Measurements from ENCODE around the gene PASD1.
"Not testable (repeated sequence)": the region's sequence is repeated elsewhere in the genome, so short reads cannot be mapped to it uniquely, and the experiment has no call there.

PASD1 gene

GRCh38 chrX:151562485-151562884, 990 bp upstream of the PASD1 start:
- not testable (repeated sequence) for H3K36me3 Mint-ChIP-seq; H3K4me1 Mint-ChIP-seq; H3K27me3 Mint-ChIP-seq; H3K27ac Mint-ChIP-seq; H3K4me3 Mint-ChIP-seq; DNase-seq (ENCODE audit: low spot score in 2 of 2); H3K9me3 Mint-ChIP-seq; ATAC-seq (ENCODE audit: low read depth)

DNA sequence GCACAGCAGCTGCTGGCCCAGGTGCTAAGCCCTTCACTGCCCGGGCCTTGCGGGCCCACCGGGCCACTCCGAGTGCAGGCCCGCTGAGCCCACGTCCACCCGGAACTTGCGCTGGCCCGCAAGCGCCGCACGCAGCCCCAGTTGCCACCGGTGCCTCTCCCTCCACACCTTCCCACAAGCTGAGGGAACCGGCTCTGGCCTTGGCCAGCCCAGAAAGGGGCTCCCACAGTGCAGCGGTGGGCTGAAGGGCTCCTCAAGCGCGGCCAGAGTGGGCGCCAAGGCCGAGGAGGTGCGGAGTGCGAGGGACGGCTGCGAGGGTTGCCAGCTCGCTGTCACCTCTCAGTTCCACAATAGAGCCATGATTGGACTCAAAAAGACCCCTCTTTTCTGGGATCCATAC, 472 bp upstream of the PASD1 start:
- H3K36me3 Mint-ChIP-seq; H3K9me3 Mint-ChIP-seq; ATAC-seq (ENCODE audit: low read depth); H3K27ac Mint-ChIP-seq; DNase-seq (ENCODE audit: low spot score in 2 of 2); H3K4me3 Mint-ChIP-seq; H3K4me1 Mint-ChIP-seq; H3K27me3 Mint-ChIP-seq: not testable (repeated sequence)

DNA sequence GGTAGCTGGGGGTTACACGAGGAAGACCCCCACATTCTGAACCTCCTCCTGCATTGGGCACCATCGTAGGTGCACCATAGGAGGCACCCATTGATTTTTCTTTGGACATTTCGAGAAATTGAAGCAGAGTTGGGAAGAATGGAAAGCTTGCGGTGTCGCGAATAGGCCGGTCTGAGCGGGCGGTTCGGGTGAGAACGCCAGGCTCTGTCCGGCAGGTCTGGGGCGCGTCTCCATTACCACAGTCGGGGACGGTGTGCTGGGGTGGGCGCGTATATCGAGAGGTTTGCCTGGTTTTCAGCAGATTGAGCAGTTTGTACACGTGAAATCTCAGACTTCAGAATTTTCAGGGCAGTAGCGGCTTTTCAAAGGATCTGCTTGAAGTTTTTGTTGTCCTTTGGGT, 560 bp downstream of the PASD1 start:
- H3K27me3 Mint-ChIP-seq: no peaks in the 10 kb centered on the region
- H3K9me3 Mint-ChIP-seq: no peaks in the 10 kb centered on the region
- H3K36me3 Mint-ChIP-seq: no peaks in the 10 kb centered on the region
- H3K4me1 Mint-ChIP-seq: no peaks in the 10 kb centered on the region
- no peak for ATAC-seq (ENCODE audit: low read depth)
- no peak for DNase-seq (ENCODE audit: low spot score in 2 of 2)
- H3K4me3 Mint-ChIP-seq: no peak overlapping the region
- H3K27ac Mint-ChIP-seq: no peak overlapping the region

DNA sequence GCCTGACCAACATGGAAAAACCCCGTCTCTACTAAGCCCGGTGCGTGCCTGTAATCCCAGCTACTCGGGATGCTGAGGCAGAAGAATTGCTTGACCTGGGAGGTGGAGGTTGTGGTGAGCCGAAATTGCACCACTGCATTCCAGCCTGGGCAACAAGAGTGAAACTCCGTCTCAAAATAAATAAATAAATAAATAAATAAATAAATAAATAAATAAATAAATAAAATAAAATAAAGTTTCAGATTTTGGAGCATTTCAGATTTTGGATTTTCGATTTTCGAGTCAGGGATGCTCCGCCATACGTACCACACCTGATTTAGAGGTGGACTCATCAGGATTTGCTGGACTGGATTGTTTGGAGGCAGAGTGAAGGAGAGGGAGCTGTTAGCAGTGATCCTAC, 3.4 kb downstream of the PASD1 start:
- H3K9me3 Mint-ChIP-seq; H3K27ac Mint-ChIP-seq; DNase-seq (ENCODE audit: low spot score in 2 of 2); H3K27me3 Mint-ChIP-seq; H3K4me3 Mint-ChIP-seq; H3K4me1 Mint-ChIP-seq; ATAC-seq (ENCODE audit: low read depth); H3K36me3 Mint-ChIP-seq: not testable (repeated sequence)

- Mint-ChIP-seq H3K36me3 (no peaks in the 10 kb centered on the region), H3K27ac (no peak overlapping the region), H3K4me1 (no peaks in the 10 kb centered on the region), H3K9me3 (no peaks in the 10 kb centered on the region), H3K4me3 (no peak overlapping the region), H3K27me3 (no peaks in the 10 kb centered on the region)
- ATAC-seq (ENCODE audit: low read depth) (no peak), DNase-seq (ENCODE audit: low spot score in 2 of 2) (no peak)
Observed at GRCh38 chrX:151570561-151570960, 7.1 kb downstream of the PASD1 start.

GRCh38 chrX:151593384-151593783, 29.9 kb downstream of the PASD1 start:
- not testable (repeated sequence) for H3K9me3 Mint-ChIP-seq; H3K27me3 Mint-ChIP-seq; H3K27ac Mint-ChIP-seq; ATAC-seq (ENCODE audit: low read depth); H3K36me3 Mint-ChIP-seq; DNase-seq (ENCODE audit: low spot score in 2 of 2); H3K4me3 Mint-ChIP-seq; H3K4me1 Mint-ChIP-seq

GRCh38 chrX:151596282-151596681, 32.8 kb downstream of the PASD1 start:
- Mint-ChIP-seq H3K4me1 (no peaks in the 10 kb centered on the region), H3K27ac (no peak overlapping the region), H3K36me3 (no peaks in the 10 kb centered on the region), H3K27me3 (peaks cover 2% of the 10 kb centered on the region), H3K9me3 (peaks cover 2% of the 10 kb centered on the region), H3K4me3 (no peak overlapping the region)
- DNase-seq (ENCODE audit: low spot score in 2 of 2) (no peak), ATAC-seq (ENCODE audit: low read depth) (no peak)

DNA sequence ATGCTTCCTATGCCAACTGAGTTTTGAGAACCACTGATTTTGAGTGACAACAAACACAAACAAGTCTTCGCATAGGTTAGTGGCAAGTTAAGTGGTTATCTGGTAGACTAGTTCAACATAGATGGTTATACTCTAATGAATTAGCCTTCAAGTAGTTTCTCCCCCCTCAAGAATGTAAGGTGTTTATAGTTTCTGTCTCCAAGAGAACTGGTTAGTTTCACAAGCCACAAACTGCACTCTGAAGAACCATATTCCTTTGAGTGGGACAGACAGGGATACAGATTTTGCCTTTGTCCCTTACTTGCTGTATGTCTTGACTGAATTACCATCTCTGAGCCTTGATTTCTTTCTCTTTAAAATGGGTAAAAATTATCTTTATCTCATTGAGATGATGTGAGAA, 41.5 kb downstream of the PASD1 start:
- no peak overlapping the region for H3K4me3 Mint-ChIP-seq
- no peaks in the 10 kb centered on the region for H3K4me1 Mint-ChIP-seq
- peaks cover 2% of the 10 kb centered on the region for H3K27me3 Mint-ChIP-seq
- DNase-seq (ENCODE audit: low spot score in 2 of 2): no peak
- no peaks in the 10 kb centered on the region for H3K9me3 Mint-ChIP-seq
- no peak overlapping the region for H3K27ac Mint-ChIP-seq
- no peak for ATAC-seq (ENCODE audit: low read depth)
- no peaks in the 10 kb centered on the region for H3K36me3 Mint-ChIP-seq

DNA sequence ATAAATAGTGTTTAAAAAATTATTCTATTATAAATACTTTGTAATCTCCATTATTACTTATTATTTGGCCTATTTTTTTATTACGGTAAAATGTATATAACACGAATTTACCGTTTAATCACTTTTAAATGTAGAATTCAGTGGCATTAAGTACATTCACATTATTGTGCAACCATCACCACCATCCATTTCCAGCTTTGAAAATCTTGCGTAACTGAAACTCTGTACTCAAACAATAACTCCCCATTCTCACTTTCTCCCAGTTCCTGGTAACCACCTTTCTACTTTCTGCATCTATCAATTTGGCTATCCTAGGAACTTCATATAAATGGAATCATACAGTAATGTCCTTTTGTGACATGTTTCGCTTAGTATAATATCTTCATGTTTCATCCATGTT, 45.7 kb downstream of the PASD1 start:
- H3K27ac Mint-ChIP-seq: no peak overlapping the region
- no peak for DNase-seq (ENCODE audit: low spot score in 2 of 2)
- H3K27me3 Mint-ChIP-seq: no peaks in the 10 kb centered on the region
- H3K9me3 Mint-ChIP-seq: no peaks in the 10 kb centered on the region
- ATAC-seq (ENCODE audit: low read depth): no peak
- no peaks in the 10 kb centered on the region for H3K36me3 Mint-ChIP-seq
- no peak overlapping the region for H3K4me3 Mint-ChIP-seq
- no peaks in the 10 kb centered on the region for H3K4me1 Mint-ChIP-seq

DNA sequence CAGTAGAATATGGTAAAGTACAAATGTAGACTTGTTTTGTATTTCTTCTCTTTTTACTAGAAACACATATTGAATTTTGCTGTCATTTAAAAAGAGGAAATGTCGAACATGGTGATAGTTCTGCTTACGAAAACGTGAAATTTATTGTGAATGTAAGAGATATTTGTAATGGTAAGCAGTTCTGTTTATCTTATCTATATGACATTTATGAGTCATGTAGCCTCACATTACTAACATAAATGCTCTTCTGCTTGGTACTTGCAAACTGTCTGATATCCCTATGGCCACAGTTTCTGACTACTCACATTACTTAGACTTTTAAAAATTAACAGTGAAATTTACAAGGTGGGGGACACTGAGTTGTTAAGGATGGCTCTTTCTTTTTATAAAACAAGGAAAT, 57.9 kb downstream of the PASD1 start:
- Mint-ChIP-seq H3K4me1 (no peaks in the 10 kb centered on the region), H3K9me3 (no peaks in the 10 kb centered on the region), H3K27ac (no peak overlapping the region), H3K27me3 (no peaks in the 10 kb centered on the region), H3K4me3 (no peak overlapping the region), H3K36me3 (no peaks in the 10 kb centered on the region)
- no peak for ATAC-seq (ENCODE audit: low read depth)
- no peak for DNase-seq (ENCODE audit: low spot score in 2 of 2)

DNA sequence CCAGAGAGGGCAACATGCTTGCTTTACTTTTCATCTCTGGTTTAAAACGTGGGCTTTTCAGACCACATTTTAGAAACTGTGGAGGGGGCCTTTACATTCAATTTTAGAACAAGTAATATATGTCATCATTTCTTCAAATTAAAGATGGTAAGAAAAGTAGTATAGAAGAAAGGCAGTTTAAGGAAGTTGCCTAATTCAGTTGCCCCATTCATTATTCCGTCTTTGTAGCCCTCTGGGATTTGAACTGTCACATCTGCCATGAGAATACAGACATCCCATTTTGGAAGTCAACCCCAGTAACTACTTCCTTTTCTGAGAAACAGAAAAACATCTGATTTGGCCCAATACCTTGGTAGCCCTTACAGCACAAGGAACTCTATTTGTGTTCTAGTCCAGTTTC, 61.2 kb downstream of the PASD1 start:
- DNase-seq (ENCODE audit: low spot score in 2 of 2) (no peak), ATAC-seq (ENCODE audit: low read depth) (no peak)
- H3K27me3 Mint-ChIP-seq: no peaks in the 10 kb centered on the region
- no peaks in the 10 kb centered on the region for H3K36me3 Mint-ChIP-seq
- no peaks in the 10 kb centered on the region for H3K9me3 Mint-ChIP-seq
- no peak overlapping the region for H3K27ac Mint-ChIP-seq
- no peak overlapping the region for H3K4me3 Mint-ChIP-seq
- H3K4me1 Mint-ChIP-seq: no peaks in the 10 kb centered on the region

DNA sequence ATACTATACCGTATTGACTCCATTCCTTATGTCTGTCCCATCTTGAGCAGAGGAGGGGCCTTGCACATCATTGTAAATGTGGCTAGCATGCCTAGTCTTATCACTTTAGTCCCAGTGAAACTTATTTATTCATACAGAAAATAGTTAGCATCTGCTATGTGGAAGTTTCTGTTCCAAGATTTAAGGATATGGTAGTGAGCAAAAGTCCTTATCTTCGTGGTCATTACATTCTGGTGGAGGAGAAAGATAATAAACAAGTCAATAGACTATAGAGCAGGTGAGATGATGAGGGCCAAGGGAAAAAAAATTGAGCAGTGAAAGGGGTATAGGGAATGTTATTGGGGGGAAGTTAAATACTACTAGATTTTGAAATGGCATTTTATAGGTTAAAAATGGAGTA, 68.3 kb downstream of the PASD1 start:
- ATAC-seq (ENCODE audit: low read depth): no peak
- no peak overlapping the region for H3K27ac Mint-ChIP-seq
- no peaks in the 10 kb centered on the region for H3K4me1 Mint-ChIP-seq
- H3K36me3 Mint-ChIP-seq: no peaks in the 10 kb centered on the region
- H3K4me3 Mint-ChIP-seq: no peak overlapping the region
- H3K27me3 Mint-ChIP-seq: no peaks in the 10 kb centered on the region
- H3K9me3 Mint-ChIP-seq: no peaks in the 10 kb centered on the region
- no peak for DNase-seq (ENCODE audit: low spot score in 2 of 2)

DNA sequence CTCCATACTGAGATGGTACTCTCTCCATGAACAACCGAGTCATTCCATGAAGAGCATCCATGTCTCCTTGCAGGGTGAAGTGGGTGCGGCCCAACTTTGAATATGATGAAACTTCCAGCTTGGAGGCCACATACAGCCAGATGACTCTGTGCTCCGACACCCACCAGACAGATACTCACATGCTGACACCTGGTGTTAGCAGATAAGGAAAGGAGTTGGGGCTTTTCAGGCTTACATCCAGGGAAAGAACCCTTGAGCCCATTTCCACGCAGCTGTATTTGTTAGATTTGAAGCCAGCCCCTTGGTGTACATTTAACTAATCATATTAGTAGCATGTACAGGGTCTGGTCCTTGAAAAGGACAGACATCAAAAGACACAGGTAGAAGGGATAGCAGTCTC, 69.7 kb downstream of the PASD1 start:
- ATAC-seq (ENCODE audit: low read depth) (no peak), DNase-seq (ENCODE audit: low spot score in 2 of 2) (no peak)
- Mint-ChIP-seq H3K36me3 (no peaks in the 10 kb centered on the region), H3K27ac (no peak overlapping the region), H3K4me3 (no peak overlapping the region), H3K4me1 (no peaks in the 10 kb centered on the region), H3K9me3 (no peaks in the 10 kb centered on the region), H3K27me3 (no peaks in the 10 kb centered on the region)

DNA sequence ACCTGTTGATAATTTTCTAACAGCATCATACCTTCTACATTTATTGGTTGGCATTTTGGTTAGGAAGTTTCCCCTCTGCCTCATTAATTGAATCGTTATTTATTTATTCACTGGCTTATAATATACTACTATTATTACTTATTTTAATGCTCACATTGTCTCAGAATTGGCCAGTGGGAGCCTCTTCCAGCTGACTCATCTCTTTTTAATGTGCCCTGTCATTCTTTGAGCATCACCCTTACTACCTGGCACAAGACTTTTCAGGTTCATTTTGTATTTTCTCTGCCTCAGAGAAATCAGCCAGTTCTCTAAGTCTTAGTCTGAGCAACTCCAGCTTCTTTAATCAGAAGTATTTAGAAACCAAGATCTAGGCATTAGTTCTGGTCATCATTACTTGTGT, 71.5 kb downstream of the PASD1 start:
- Mint-ChIP-seq H3K36me3 (no peaks in the 10 kb centered on the region), H3K27me3 (no peaks in the 10 kb centered on the region)
- no peak for ATAC-seq (ENCODE audit: low read depth)

GRCh38 chrX:151641564-151641963, 78.1 kb downstream of the PASD1 start:
- no peaks in the 10 kb centered on the region for H3K4me1 Mint-ChIP-seq
- H3K27me3 Mint-ChIP-seq: no peaks in the 10 kb centered on the region
- DNase-seq (ENCODE audit: low spot score in 2 of 2) (no peak), ATAC-seq (ENCODE audit: low read depth) (no peak)
- H3K9me3 Mint-ChIP-seq: no peaks in the 10 kb centered on the region
- no peak overlapping the region for H3K27ac Mint-ChIP-seq
- no peaks in the 10 kb centered on the region for H3K36me3 Mint-ChIP-seq
- no peak overlapping the region for H3K4me3 Mint-ChIP-seq

More for the DNA sequence above, 71.5 kb downstream of the PASD1 start:
- Mint-ChIP-seq H3K4me3 (no peak overlapping the region), H3K27ac (no peak overlapping the region), H3K9me3 (no peaks in the 10 kb centered on the region), H3K4me1 (no peaks in the 10 kb centered on the region)
- DNase-seq (ENCODE audit: low spot score in 2 of 2): no peak
